GM12801 (cell line): ENCODE data around the gene PRKN.

Source experiments
- CTCF ChIP-seq: IDR thresholded peaks from one replicate; pipeline ENCODE4 v1.5.1; 2011; ENCODE audit warnings: control low read depth; ENCODE audit not compliant: insufficient read length; ENCODE audit errors: extremely low read depth

Gene PRKN

DNA sequence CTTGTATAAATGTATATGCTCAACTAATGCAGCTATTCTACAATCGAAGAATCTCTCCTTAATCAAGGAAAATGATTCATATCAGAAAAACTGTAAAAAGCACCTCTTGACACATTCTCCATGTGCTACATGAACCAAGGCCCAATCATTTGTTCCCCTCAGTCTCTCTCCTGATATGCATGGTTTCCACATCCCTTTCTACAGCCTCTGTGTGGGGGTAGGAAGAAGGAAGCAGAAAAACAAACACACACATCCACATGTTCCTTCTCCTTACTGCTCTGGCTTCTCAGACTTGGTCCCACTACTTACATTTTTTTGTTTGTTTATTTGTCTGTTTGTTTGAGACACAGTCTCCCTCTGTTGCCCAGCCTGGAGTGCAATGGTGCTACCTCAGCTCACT is 510.5 kb downstream of the PRKN start:
- no peak for TF ChIP-seq CTCF

DNA sequence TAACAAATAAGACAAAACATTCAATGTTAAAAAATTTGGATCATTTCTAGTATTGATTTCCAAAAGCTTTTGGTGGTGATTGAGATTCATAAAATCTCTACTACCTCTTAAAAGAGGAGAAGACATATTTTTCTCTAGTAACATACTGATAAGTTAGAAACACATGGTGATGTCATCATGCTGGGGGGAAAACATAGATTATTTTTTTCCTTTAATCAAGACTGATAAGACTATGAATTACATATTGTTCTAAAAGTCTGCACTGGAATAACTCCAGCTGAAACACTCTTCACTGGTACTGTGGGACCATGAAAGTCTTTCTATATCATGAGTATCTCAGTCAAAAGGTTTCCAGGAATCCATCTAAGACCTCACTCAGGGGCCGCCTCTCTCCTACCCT is 515.8 kb downstream of the PRKN start:
- no peak for TF ChIP-seq CTCF

GRCh38 chr6:162211022-162211421 is 516.5 kb downstream of the PRKN start:
- TF ChIP-seq CTCF = no peak

DNA sequence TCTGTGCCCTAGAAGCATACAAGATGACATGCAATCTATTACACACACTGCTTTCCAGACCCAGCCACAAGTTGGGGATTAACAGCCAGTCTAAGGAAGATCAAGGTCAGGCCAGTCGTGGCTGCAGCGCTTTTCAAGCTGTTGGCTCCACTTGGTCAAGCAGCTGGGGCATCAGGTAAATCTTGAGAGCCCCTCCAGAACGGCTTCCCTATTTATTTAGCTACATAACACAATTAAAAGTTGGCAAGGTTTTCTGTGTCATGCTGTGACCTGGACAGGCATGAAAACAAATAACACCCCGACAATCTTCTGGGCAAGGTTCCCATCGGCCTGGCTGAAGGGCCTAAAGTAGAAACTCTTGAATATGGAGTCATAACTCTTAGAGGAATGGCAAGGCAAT is 524.3 kb downstream of the PRKN start:
- TF ChIP-seq CTCF = no peak

GRCh38 chr6:162200945-162201690 is 526.4 kb downstream of the PRKN start:
- TF ChIP-seq CTCF = no peak

GRCh38 chr6:162200041-162200440 is 527.5 kb downstream of the PRKN start:
- TF ChIP-seq CTCF = no peak

GRCh38 chr6:162198925-162199324 is 528.6 kb downstream of the PRKN start:
- TF ChIP-seq CTCF = no peak
